Adipocyte (in vitro differentiated cells): ENCODE results near the gene CDC23.

Source experiments
- DNase-seq: peaks from one replicate; pipeline ENCODE4 v3.0.0-alpha.2; 2015; ENCODE audit warnings: low read depth
- H3K27me3 ChIP-seq: replicated peaks from 2 replicates; pipeline ENCODE4 v1.7.0; 2013; ENCODE audit warnings: mild to moderate bottlenecking, low read length, moderate library complexity; ENCODE audit not compliant: control insufficient read depth, insufficient read depth
- H3K36me3 ChIP-seq: 2 replicates; pipeline ENCODE4 v1.7.0; 2013; ENCODE audit warnings: low read length, mild to moderate bottlenecking, moderate library complexity; ENCODE audit not compliant: control insufficient read depth, insufficient read depth, severe bottlenecking
- H3K4me1 ChIP-seq: 2 replicates; pipeline ENCODE4 v1.7.0; 2013; ENCODE audit warnings: mild to moderate bottlenecking, low read length, moderate library complexity; ENCODE audit not compliant: control insufficient read depth, insufficient read depth
- H3K4me3 ChIP-seq: 2 replicates; pipeline ENCODE4 v1.7.0; 2013; ENCODE audit warnings: mild to moderate bottlenecking, low read length, moderate library complexity
- H3K9ac ChIP-seq: 2 replicates; pipeline ENCODE4 v1.7.0; 2013; ENCODE audit warnings: mild to moderate bottlenecking, low read length, moderate library complexity
- H3K9me3 ChIP-seq: 2 replicates; pipeline ENCODE4 v1.7.0; 2013; ENCODE audit warnings: mild to moderate bottlenecking, low read length, moderate library complexity; ENCODE audit not compliant: control insufficient read depth

CDC23 gene

DNA sequence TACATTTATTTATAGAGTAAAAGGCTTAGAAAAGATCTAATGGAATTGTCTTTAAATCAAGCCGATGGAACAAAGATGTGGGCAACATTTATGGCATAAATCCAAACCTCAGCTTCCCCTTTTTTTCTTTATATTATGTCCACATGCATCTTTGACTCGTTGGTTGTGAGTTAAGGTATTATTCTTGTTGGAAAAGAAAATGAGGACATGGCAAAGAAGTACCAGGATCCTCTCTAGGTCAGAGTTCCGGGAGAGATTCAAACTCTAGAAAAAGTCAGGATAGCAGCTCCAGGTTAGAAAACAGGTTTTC lies 73.4 kb downstream of the CDC23 start:
- DNase-seq: no peak
- peak overlapping the region; percentile 85 for H3K4me3 ChIP-seq
- H3K9me3 ChIP-seq: no peaks in the 10 kb centered on the region
- no peaks in the 10 kb centered on the region for H3K36me3 ChIP-seq
- no peaks in the 10 kb centered on the region for H3K27me3 ChIP-seq
- H3K4me1 ChIP-seq: no peaks in the 10 kb centered on the region
- H3K9ac ChIP-seq: no peak overlapping the region

DNA sequence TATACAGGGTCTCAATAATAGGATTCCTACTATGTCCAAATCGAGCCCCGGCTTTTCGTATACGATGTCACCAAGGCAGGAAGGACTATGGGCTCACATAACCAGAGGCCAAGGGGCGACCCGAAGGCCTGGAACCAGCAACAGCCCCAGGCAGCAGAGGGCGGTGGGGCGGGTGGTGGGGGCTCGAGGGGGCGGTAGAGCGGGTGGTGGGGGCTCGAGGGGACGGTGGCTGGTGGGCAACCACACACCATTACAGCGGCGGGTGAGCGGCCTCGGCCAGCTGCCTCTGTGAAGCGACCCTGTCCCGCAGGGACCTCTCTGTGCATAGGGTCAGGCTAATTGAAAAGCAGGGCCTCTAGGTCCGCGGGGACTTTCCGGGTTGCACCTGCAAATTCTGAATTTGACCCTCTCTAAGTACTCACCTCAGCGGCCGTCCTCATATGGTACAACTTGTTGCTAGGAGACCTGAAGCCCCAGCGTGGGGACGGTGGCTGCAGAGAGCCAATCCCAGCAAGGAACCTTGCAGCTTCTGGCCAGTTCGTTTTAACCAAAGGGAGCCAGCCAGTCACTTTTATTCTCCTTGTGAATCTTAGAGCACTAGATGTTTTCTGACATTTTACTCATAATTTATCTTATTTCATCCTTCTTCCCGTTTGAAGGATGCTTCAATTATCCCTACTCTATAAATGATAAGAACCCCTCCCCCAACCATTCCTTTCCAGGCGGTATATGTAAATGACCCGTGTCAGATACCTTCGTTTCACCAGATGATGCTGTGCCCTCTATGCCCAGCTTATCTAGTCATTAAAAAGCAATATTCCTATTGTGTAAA lies 74.0 kb downstream of the CDC23 start, which contains the start of gene NME5:
TSS of gene NME5 (minus strand) at position 480 of the 832 bp plus-strand sequence. CDS start 648 bp downstream, outside the sequence.
- Histone ChIP-seq H3K27me3 (no peaks in the 10 kb centered on the region), H3K9me3 (no peaks in the 10 kb centered on the region), H3K4me1 (no peaks in the 10 kb centered on the region), H3K4me3 (peak within 1 kb of the TSS; percentile 85), H3K36me3 (no peaks in the 10 kb centered on the region), H3K9ac (peak within 1 kb of the TSS; percentile 79)
- DNase-seq: peak; percentile 56
